GM12865 (cell line): Measurements from ENCODE around the gene PELO.

Experiments used
- DNase-seq: peaks from one replicate; pipeline ENCODE4 v3.0.0; 2010; ENCODE audit warnings: low read depth
- H3K4me3 ChIP-seq: 2 replicates; pipeline ENCODE4 v1.5.1; 2011; ENCODE audit warnings: mild to moderate bottlenecking, low read depth, low read length, control low read depth
- CTCF ChIP-seq: IDR thresholded peaks from 2 replicates; pipeline ENCODE4 v1.5.1; 2011; ENCODE audit warnings: low read length, control low read depth, low read depth, inconsistent platforms; ENCODE audit not compliant: insufficient read depth; ENCODE audit errors: missing control alignments

The PELO gene

GRCh38 chr5:52822437-52822836 lies 34.7 kb downstream of the PELO start:
- TF ChIP-seq CTCF = no peak
- DNase-seq = no peak
- H3K4me3 ChIP-seq = no peak overlapping the region

GRCh38 chr5:52824827-52825226 lies 37.1 kb downstream of the PELO start:
- H3K4me3 ChIP-seq = no peak overlapping the region
- DNase-seq = no peak
- TF ChIP-seq CTCF = no peak

GRCh38 chr5:52825826-52826225 lies 38.1 kb downstream of the PELO start:
- no peak overlapping the region for H3K4me3 ChIP-seq
- DNase-seq = peak; percentile 59
- TF ChIP-seq CTCF = no peak

- no peak for TF ChIP-seq CTCF
- no peak overlapping the region for H3K4me3 ChIP-seq
- DNase-seq = no peak
These were observed 40.1 kb downstream of the PELO start for GRCh38 chr5:52827815-52828214.

GRCh38 chr5:52829664-52830063 lies 41.9 kb downstream of the PELO start:
- no peak for TF ChIP-seq CTCF
- no peak for DNase-seq
- no peak overlapping the region for H3K4me3 ChIP-seq

- no peak for TF ChIP-seq CTCF
- no peak for DNase-seq
- H3K4me3 ChIP-seq = no peak overlapping the region
These were observed 42.9 kb downstream of the PELO start for GRCh38 chr5:52830650-52831049.

- no peak for DNase-seq
- H3K4me3 ChIP-seq = no peak overlapping the region
- TF ChIP-seq CTCF = no peak
These were observed 44.2 kb downstream of the PELO start for GRCh38 chr5:52831786-52832511.
